KOPT-K1 (cell line): ENCODE data around the gene SMAD6.

Experiments
- H3K27ac ChIP-seq: fragments of 200-600 bp; sonication (generic); 2 replicates; pipeline ENCODE4 v1.5.1; 2016; ENCODE audit warnings: antibody characterized with exemption, mild to moderate bottlenecking, low read depth, low read length; ENCODE audit not compliant: poor library complexity, severe bottlenecking
- H3K36me3 ChIP-seq: fragments of 200-600 bp; sonication (generic); 2 replicates; pipeline ENCODE4 v1.5.1; 2017; ENCODE audit warnings: antibody characterized with exemption, mild to moderate bottlenecking, low read length, moderate library complexity; ENCODE audit not compliant: insufficient read depth
- H3K9me3 ChIP-seq: fragments of 200-600 bp; sonication (generic); 2 replicates; pipeline ENCODE4 v1.5.1; 2017; ENCODE audit warnings: antibody characterized with exemption, low read length, mild to moderate bottlenecking; ENCODE audit not compliant: insufficient read depth, poor library complexity, severe bottlenecking

SMAD6 gene

DNA sequence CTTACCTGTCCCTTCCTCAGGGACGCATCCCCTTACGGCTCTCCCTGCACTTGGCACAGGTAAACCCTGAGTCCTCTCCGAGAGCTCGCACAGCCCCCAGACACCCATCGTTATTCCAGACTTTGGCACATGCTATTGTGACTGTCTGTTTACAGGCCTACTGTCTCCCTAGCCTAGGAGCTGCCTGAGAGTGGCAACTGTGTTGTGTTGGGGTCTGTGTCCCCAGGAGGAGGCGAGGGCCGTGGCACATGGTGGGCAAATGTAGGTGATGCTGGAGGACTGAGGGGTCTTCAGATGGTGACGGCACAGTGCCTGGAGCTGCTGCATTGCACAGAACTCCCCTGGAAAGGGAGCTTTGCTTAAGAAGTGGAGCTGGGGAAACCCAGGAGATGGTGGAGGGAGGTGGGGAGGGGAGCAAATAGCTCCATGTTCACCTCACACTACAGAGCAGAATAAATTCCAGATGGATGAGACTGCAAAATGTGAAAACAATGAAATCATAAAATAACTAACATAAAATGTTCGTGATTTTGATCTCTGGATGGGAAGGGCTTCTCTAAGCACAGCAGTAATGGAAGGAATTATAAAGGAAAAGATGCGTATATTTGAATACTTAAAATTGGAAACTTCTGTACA, 96.5 kb downstream of the SMAD6 start:
- H3K27ac ChIP-seq = no peak overlapping the region
- H3K9me3 ChIP-seq = no peaks in the 10 kb centered on the region
- H3K36me3 ChIP-seq = no peaks in the 10 kb centered on the region

- Histone ChIP-seq H3K36me3 (no peaks in the 10 kb centered on the region), H3K27ac (no peak overlapping the region), H3K9me3 (no peaks in the 10 kb centered on the region)
Measured at GRCh38 chr15:66799242-66799641, 97.2 kb downstream of the SMAD6 start.

DNA sequence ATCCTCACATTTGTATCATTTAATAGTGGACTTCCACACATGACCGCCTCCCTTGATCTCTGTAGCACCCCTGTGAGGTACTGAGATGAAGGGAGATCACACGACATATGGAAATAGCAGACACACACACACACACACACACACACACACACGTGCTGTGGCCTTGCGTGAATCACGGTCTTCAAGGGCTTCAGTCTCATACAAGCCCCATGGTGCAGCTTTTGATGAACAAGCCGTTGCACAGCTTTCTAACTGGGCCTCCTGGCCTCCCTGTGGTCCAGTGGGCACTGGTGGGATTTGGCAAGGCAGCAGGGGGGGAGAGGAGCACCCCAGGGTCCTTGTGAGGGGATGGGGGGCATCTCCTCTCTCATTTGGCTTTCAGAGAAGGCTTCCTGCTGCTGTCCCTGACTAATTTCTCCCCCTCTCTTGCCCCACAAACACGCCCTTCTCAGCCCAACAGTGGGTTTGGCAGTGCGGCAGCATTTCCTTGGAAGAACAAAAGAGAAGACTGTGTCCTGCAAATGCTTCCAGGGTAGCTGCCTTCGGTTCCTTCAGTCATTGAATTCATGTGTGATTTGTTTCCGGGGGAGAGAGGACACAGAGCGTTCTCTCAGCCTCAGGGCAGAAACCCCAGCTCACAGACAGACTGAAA, 98.7 kb downstream of the SMAD6 start:
- Histone ChIP-seq H3K27ac (no peak overlapping the region), H3K9me3 (no peaks in the 10 kb centered on the region), H3K36me3 (no peaks in the 10 kb centered on the region)

DNA sequence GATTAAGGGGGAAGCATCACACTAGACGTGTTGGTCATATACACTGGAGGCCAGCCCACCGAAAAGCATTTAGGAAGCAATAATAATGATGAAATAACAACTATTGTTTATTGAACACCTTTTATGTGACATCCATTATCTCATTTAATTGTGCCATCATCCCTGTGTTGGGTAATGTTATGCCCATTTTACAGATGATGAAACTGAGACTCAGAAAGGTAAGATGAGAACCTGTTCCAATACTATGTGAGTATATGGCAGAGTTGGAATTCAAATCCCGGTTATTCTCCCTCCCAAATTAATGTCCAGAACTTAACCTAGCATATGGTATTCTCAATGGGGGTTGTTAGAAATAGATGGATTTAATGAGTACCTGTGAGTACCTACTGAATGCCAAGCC, 99.2 kb downstream of the SMAD6 start:
- no peak overlapping the region for H3K27ac ChIP-seq
- no peaks in the 10 kb centered on the region for H3K36me3 ChIP-seq
- H3K9me3 ChIP-seq = no peaks in the 10 kb centered on the region

GRCh38 chr15:66802025-66803001, 100.3 kb downstream of the SMAD6 start:
- Histone ChIP-seq H3K27ac (no peak overlapping the region), H3K36me3 (no peaks in the 10 kb centered on the region), H3K9me3 (no peaks in the 10 kb centered on the region)

DNA sequence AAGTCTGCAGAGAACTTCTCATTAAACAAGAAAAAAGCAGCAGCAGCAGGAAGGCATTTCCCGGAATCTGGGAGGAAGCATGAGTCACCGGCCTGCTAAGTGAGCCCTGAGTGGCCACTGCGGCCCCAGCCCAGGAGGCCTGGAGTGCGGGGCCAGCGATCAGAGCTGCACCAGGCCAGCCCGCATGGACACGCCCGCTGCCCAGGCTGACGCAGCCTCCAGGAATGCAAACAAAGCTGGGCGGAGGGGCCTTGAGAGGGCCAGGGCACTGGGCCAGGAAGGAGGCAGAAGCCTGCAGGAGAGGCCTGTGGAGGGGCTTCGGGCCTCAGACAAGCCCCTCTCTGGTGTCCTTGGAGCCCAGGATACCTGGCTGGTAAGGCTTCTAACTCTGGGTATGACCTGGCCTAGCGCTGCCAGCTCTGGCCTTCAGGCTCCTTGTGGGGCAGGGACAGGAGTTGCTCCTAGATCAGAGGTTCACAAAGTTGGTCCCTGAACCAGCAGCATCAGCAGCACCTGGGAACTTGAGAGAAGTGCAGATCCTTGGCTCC, 101.2 kb downstream of the SMAD6 start:
- no peak overlapping the region for H3K27ac ChIP-seq
- no peaks in the 10 kb centered on the region for H3K9me3 ChIP-seq
- H3K36me3 ChIP-seq = no peaks in the 10 kb centered on the region

DNA sequence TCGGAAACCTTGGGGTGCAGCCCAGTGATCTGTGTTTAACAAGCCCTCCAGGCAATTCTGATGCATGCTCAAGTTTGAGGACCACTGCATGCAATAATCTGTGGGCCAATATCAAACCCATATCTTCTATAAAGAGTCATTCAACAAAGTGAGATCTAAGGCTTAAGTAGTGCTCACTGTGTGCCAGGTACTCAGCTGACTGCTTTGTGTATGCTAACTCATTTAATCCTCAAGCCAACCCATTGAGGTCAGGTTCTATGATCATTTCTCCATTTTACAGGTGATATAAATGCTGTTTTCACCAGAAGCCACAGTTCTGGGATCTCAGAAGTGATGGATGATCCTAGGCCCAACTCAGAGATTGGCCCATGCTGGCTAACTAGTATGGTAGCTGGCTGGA, 101.7 kb downstream of the SMAD6 start:
- Histone ChIP-seq H3K9me3 (no peaks in the 10 kb centered on the region), H3K36me3 (no peaks in the 10 kb centered on the region), H3K27ac (no peak overlapping the region)

DNA sequence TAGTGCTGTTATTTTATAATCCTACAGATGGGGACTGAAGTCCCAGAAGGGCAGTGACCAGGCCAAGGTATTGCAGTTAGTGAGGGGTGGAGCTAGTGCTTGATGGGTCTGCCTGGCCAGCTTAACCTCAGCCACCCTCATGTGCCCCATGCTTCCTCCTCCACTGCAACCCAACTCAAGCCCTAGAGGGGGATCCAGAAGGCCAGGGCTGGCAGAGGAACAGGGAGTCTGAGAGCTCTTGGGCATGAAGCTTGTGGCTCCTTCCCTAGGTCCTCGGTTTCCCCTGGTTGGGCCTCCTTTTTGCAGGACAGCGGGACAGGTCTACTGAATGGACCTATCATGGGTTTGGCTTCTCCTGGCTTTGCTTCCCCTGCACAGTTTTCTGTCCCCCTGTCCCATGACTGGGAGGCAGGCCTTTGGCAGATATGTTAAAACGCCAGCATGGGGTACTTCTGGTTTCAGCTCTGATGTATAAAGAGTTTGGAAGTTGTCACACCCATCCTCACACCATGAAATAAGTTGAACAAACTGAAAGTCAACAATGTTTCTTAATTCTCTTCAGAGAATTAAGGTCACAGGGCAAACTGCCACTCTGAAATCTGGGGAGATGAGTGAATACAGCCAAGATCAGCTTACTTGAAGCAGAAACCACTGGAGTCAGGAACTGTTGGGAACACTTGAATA, 103.3 kb downstream of the SMAD6 start:
- H3K9me3 ChIP-seq = no peaks in the 10 kb centered on the region
- no peak overlapping the region for H3K27ac ChIP-seq
- no peaks in the 10 kb centered on the region for H3K36me3 ChIP-seq

DNA sequence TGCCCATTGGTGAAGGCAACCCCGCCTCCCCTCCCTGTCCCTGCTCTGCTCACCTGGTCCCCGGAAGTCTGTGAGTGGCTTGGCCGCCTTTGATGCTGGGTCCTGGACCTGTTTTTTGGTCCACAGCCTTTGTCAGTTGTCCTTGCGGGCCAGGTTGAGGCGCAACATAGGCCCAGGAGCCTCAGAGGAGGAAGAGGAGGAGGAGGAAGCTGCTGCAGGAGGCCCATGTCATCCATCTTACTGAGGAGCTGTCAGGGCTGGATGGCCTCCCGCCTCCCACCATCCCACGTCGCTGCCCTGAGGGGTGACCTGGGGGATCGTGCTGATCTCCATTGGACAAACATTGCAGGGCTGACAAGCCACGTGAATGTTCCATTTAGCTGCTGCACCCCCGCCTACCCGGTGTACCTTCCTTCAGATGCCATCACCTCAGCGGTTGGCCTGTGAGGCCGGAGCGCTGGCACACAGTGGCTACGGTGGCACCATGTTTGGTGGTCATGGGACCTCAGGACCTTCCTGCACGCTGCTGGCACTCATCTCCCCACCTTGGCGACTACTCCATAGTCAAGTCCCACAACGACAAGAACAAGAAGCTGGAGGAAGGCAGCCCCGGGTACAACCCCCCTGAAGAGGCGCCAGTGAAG, 106.3 kb downstream of the SMAD6 start:
- Histone ChIP-seq H3K27ac (no peak overlapping the region), H3K9me3 (no peaks in the 10 kb centered on the region), H3K36me3 (no peaks in the 10 kb centered on the region)

- H3K36me3 ChIP-seq = no peaks in the 10 kb centered on the region
- no peak overlapping the region for H3K27ac ChIP-seq
- H3K9me3 ChIP-seq = no peaks in the 10 kb centered on the region
Measured at GRCh38 chr15:66809664-66810063, 107.6 kb downstream of the SMAD6 start.

- Histone ChIP-seq H3K36me3 (no peaks in the 10 kb centered on the region), H3K9me3 (no peaks in the 10 kb centered on the region), H3K27ac (no peak overlapping the region)
Measured at GRCh38 chr15:66815318-66815717, 113.3 kb downstream of the SMAD6 start.

DNA sequence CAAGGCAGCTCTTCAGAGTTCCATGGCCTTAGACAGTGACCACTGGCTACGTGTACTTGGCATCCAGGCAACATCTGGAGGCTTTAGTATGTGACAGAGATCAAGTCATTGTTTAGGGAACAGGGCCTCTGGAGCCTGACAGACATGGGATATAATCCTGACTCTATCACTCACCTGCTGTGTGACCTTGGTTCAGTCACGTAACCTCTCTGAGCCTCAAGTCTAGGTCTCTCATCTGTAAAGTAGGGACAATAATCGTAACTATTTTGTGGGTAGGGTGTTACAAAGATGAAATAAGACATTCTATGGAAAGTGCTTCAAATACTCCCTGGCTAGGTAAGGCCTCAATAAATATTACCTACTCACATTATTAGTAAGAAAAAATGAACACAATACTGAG, 114.2 kb downstream of the SMAD6 start:
- H3K36me3 ChIP-seq = no peaks in the 10 kb centered on the region
- no peak overlapping the region for H3K27ac ChIP-seq
- no peaks in the 10 kb centered on the region for H3K9me3 ChIP-seq

GRCh38 chr15:66819084-66819483, 117.0 kb downstream of the SMAD6 start:
- H3K36me3 ChIP-seq = no peaks in the 10 kb centered on the region
- H3K9me3 ChIP-seq = no peaks in the 10 kb centered on the region
- no peak overlapping the region for H3K27ac ChIP-seq

GRCh38 chr15:66820481-66821176, 118.6 kb downstream of the SMAD6 start:
- no peaks in the 10 kb centered on the region for H3K36me3 ChIP-seq
- no peaks in the 10 kb centered on the region for H3K9me3 ChIP-seq
- no peak overlapping the region for H3K27ac ChIP-seq
